RPMI7951 (cell line): ENCODE measurements around the gene NUP93. TPM values are rescaled to one million over a fixed set of nuclear protein-coding genes. Genes with fewer than 3 reads are reported as not detected.
A peak's percentile ranks its signal among the peaks of the same experiment; 100 is the strongest.
"Not testable (repeated sequence)": the region's sequence is repeated elsewhere in the genome, so short reads cannot be mapped to it uniquely, and the experiment has no call there.

Experiments
- DNase-seq: peaks from one replicate; pipeline ENCODE4 v3.0.0-alpha.2; 2012; ENCODE audit warnings: low read depth
- total RNA-seq: library from RNA; depleted of rRNA; stranded (reverse); fragments of >200 nt; shearing (Covaris generic); gene quantifications from 2 replicates; pipeline ENCODE4 v1.2.3, GENCODE V29; 2014

The NUP93 gene
- total RNA-seq, 1 experiment from 2014 or later = 113 TPM

DNA sequence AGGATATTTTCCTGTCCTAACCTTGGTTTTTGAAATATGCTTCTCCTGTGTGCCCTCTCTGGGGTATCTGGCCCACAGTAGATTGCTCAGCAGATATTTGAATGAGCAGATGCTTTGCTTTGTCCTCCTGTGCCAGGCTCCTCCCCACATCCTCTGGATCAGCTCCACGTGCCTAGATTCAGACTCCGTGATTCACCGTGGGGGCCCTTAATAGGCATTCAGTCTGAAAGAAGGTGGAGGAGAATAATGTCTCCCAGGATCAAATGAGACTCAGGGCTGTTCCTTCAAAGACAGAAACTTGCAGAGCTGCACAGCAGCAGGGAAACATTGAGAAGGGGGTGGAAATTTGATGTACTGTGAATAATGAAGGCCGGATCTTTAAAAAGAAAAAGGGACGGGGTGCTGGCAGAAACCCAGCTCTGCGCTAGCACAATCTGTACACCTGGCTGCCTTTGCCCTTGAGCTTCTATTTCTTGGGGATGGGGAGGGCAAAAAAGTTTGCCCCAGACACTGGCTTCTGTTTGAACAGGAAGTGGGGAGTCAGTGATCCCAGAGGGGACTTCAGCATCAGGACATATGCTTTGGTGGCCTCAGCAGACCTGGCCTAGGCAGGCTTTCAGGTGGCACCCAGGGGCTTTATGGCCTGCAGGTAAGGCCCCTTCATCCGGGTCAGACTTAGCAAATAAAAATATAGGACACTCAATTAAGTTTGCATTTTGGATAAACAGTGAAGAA, 119.2 kb downstream of the NUP93 start:
- DNase-seq = peak; percentile 86

DNA sequence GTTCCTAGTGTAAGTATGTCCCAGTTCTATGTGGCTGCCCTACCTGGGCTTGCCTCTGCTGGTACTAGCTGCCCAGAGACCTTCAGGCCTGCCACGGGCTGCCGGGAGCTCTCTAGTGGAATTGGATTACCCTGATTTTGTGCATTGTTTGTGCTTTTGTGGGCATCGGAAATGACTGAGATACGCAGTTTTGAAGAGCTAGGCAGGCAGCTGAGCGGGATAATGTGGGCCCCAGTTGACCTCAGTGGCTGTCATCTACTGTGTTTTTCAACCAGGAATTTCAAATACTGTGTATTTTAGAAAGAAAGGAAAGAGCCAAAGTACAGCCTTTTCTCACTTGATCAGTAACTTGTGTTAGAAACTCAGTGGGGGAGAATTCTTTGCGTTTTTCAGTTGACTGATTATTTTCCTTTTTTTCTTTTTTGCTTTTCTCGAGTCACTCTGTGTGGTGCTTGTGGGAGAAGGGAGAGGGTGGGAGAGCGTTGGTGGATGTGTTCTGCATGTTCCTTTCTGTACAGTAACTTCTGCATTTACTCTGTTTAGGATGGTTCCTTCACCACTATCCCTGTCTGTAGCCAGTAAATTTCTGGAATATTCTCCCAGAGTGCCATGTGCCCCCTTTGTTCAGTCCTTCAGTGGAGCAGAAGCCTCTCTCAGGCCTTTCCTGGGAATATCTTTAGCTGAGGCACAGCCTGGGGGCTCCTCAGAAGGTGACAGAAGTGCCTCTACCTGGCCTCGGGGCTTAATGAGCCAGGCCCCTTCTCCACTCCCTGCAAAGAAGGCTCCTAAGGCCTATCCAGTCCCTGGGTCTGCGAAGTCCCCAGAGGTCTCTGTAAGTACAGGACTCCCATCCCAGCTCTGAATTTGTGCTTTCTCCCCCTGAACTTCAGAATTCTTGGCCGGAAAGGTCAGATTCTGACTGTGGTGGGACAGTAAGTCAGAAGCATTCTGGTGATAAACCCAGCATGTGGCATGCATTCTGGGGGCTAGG, 120.1 kb downstream of the NUP93 start:
- no peak for DNase-seq

DNA sequence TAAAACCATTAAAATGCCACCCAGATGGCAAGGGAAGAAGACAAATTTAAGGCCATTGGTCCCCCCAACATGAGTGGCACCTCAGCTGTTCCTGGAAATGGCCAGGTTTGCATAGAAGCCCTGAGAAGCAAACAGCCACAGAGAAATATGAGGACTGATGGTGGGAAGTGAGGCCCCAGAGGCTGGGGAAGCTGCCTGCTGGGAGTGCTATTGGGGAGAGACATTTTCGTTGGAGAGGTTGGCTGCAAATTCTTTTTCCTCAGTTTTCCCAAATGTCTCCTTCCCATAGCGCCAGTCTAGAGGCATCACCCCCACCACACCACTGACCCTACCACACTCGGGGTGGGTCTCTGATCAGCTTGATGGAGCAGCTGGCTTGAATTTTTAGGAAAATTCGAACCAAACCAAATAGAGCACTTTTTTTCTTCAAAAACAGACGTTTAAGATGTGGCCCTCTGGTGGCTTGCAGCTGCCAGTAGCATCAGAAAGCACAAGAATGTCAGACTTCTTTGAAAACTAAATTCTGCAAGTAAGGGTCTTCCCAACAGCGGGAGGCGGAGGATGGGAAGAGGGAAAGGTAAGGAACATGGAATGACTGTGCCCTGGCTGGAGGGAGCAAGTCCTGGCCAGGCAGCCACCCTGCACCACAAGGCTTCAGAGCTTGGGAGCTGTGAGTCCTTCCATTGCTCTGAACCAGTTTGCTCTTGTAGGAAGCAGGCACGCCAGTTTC, 121.9 kb downstream of the NUP93 start:
- DNase-seq = no peak

DNA sequence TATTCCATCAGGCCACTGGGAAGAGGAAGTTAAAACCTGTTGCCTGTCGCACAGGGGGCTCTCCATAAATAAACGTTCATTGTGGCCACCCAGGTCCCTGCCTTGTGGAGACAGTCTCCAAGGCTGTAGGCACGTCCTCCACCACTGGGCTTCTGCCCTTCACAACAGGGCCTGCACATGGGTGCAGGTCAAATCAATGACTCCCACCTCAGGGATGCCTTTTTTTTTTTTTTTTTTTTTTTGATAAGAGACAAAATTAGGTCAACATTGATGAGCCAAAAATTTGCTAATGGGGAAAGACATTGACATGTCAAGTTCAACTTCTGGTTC, 122.4 kb downstream of the NUP93 start:
- DNase-seq = no peak

DNA sequence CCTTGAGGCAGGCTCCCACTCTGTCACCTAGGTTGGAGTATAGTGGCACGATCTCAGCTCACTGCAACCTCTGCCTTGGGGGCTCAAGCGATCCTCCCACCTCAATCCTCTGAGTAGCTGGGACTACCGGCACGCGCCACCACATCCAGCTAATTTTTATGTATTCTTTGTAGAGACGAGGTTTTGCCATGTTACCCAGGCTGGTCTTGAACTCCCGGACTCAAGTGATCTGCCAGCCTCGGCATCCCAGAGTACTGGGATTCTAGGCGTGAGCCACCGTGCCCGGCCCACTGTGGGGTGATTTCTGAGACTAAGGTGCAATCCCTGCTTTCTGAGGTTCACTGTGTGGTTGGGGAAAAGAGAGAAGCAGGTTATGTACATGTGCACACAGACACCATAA, 123.0 kb downstream of the NUP93 start:
- DNase-seq = no peak

DNA sequence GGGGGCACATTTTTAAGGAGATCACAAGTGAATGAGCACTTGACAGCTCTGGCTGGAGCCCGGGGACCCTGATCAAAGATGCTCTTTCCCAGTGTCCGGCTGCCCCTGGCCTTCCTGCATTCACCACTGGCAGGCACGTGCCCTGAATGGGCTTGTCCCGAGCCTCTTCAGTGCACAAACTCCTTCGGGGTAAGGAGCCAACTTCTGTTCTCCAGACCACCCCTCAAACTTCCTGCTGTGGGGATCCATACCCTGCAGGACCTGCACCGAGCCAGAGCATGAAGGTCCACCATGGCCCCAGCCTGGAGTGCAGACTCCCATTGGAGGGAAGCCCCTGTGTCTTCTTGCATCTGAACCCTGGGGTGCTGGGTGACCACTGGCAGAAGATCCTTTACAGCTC, 125.3 kb downstream of the NUP93 start:
- DNase-seq = no peak

DNA sequence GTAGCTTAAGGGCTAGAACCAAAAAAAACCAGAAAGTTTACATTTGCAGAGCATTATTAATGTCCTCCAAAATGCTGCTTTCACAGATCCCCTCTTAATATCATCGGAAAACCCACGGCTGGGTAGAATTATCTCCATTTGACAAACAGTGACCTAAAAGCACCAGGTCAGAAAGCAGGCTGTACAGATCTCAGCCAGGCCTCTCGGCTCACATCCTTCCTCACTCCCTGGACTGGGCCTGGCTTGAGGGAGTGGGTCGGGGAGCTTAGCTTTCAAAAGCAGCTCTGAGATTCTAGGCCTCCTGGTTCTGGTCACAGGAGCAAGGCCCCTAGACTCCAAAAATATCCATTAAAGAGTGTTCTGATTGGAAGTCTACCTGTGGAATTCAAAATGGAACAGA, 126.0 kb downstream of the NUP93 start:
- no peak for DNase-seq

DNA sequence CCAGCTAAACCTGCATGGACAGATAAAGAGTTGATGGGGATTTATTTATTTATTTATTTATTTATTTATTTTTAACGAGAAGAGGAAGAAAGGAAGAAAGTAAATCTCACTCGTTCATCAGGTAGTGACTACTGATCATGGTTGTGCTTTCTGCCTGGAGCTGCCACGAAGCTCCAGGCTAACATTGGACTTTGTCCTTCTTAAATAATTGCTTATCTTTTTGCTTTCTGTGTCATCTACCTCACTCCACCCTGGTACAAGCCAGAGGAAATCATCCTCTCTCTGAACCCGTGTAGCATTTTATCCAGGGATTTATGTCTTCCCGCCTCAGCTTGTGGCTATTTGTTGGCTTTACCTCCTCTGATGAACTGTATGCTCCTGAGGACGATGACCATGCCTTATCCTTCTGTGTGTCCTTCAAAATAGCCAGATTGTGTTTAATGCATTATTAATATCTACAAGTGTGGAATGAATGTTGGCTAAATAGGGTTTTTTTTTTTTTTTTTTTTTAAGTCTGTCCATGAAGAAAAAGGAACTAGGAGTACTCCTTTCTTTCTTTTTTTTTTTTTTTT, 127.0 kb downstream of the NUP93 start:
- DNase-seq = no peak

DNA sequence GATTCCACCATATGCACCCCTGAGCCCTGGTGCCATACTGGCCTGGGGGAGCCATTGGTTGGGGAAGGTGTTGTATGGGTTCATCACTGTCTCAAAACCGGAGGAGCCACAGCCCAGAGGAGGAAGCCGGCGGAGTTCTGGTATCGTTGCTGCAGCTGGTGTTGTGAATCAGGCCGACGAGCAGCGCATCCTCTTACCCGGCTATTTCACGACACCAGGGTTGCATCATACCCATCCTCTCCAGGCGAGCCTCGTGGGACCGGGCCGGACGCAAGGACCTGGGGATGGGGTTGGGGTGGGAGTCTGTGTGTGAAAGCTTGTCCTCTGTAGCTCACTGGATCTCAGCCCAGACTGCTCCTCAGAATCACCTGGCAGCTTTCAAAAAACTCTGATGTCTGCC, 128.4 kb downstream of the NUP93 start:
- DNase-seq = no peak

DNA sequence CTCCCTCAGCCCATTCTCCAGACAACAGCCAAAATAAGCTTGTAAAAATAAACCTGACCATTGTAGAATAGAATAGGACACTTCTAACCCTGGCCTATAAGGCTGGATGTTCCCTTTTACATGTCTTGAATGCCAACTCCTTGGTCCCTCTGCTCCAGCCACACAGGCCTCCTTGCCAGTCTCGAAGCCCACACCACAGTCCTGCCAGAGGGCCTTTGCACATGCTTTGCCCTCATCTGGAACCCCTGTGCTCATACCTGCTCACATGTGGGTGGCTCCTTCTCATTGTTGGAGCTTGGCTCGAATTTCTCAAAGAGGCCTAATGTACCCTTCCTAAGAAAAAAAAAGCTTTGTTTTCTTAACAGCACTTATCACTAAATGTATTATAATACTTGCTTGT, 129.7 kb downstream of the NUP93 start:
- DNase-seq = no peak

DNA sequence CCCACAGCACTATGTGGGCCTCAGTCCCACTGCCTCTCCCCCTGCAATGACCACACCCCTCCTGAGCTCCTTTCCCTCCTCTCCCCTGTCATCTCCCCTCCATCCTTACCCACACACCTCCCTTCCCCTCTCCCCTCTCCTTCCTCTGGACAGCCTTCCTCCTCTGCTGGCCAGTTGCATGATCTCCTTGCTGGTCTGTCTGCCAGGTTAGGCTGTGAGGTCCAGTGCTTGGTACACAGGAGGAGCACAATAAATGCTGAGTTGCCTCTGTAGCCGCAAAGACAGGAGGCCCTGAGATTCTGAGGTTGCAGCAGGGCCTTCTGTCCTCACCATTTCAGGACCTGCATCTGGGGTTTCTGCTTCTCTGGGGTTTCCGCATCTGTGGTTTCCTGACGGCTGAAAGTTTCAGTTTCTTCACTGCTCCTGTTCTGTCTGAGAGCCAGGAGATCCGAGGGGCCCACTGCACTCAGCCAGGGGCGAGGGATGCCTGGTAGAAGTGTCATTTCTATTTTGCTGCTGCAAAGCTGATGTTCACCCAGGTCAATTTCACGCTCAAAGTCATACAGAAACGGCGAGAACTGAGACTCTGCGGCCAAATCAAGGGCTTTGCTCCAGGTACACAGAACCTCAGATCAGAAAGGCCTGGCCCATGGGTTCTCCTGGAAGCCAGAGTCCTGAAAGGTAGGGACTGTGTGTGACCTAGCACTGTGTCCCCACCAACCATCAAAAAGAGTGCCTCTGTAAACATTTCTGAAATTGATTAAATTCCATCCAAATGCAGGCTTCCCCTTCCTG, 130.5 kb downstream of the NUP93 start:
- peak; percentile 47 for DNase-seq

DNA sequence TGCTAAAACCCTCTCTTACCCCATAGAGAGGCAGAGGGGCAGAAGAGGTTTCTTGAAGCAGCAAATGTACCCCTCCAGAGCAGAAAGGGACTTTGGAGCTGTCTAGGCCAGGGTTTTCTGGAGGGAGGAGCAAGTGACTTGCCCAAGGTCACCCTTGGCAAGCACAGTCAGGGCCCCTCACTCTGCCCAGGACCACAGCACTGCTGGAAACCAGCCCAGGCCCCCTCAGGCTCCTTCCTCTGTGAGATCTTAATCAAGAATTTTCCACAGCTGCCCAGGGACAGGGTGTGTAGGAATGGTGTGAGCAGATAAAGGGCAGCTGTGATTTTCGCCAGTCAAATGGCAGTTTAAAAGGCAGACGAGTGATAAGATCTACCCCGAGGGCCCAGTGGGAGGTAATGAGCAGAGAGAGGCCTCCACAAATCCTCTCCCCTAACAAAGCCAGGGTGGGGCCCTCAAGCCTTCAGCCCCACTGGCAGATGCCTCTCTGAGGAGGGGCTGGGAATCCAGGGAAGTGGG, 131.2 kb downstream of the NUP93 start:
- DNase-seq = peak; percentile 97

DNA sequence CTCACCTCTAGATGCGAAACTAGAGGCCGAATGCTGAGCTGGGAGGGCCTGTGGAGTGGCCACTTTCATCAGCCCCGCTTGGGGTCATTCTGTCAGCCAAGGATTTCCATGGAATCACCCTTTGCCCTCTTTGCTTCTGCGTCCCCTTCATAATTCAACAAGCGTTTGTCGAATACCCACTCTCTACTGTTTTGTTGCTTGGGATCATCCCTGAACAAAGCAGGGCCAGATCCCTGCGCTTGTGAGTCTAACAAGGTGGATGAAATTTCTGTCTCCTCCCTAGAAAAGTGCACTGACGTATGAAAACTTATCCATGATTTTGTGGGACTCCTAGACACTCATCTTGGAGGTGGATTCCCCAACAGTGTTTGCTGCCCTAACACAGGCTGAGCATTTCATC, 131.8 kb downstream of the NUP93 start:
- no peak for DNase-seq

DNA sequence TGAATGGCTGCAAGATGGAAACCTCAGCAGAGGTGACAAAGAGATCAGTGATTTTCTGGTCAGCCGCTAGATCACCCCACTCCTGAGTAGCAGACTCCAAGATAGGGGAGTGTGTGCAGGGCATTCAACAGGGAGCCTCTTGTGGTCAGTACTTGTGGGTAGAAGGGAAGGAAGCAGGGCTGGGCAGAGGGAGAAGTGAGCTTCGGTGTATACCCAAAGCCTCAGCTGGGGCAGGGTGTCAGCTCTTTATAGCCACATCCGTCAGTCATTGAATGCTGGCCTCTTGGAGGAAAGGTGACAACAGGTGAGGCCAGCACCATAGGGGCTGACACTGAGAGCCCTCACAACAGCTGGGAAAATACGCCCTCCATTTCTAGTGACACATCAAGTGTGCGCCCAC, 132.8 kb downstream of the NUP93 start:
- DNase-seq = no peak

DNA sequence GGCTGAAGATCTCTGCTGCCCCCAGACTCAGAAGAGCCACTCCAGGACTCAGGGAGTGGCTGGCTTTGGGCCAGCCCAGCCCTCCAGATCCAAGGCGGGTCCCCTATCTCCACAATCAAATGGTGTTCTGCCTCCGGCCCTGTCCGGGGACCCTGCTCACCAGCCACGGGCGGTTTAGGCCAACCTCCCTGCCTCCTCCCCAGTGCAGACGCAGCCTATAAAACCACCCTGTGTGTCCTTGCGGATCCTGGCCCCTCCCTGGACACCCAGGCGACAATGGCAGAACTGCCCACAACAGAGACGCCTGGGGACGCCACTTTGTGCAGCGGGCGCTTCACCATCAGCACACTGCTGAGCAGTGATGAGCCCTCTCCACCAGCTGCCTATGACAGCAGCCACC, 135.0 kb downstream of the NUP93 start, which contains the start of gene SLC12A3:
Gene SLC12A3, plus strand, starts transcription at position 248 of the 400 bp plus-strand sequence. Its CDS starts 29 bp downstream, at position 277.
- DNase-seq = no peak

DNA sequence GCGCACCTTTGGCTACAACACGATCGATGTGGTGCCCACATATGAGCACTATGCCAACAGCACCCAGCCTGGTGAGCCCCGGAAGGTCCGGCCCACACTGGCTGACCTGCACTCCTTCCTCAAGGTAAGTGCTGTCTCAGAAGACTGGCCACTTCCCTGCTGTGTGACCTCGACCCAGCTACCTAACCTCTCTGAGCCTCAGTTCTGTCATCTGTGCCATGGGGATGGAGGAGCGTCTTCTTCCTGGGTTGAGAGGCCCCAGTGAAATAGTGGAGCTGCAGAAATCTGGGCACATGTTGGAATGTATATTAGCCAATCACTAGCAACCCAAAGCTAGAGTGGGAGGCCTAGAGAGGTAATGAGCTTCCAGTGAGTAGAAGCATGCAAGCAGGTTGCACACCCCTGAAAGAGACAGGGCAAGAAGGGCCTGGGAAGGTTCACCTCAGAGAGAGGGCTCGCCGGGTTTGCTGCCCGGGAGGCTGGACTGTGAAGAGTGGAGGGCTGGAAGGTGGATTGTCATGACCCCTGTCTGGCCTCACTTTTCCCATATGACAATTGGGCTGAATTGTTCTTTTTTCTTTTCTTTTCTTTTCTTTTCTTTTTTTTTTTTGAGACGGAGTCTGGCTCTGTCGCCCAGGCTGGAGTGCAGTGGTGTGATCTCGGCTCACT, 135.6 kb downstream of the NUP93 start:
- DNase-seq = no peak

DNA sequence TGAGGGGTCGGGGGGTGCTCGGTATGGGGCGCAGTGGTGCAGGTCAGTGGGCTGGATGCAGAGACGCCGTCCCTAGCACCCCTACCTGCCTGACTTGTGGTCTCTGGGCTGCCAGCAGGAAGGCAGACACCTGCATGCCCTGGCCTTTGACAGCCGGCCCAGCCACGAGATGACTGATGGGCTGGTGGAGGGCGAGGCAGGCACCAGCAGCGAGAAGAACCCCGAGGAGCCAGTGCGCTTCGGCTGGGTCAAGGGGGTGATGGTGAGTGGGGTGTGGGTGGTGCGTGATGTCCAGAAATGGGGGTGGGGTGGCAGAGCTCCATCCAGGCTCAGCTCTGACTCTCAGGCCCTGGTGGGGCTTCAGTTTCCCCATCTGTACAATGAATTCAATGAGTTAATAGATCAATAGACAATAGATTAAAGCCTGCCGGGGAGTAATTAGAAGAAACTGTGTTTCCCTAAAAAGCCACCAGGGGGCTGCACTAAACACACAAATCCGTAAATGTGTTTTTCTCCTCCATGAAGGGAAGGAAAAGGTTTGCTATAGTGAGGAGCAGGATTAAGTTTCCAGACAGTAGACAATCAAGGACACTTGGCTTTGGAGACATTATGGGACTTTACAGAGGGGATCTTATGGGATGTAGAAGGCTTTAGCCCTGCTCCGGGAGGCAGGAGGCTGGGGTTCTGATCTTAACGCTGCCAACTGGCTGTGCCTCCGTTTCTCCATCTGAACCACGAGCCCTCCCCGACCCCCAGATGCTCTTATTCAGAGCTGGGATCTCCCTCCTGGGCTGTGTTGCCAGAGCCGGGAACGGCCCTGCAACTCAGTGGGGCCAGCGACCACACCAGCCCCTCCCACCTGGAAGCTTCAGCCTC, 137.3 kb downstream of the NUP93 start:
- DNase-seq = peak; percentile 63

DNA sequence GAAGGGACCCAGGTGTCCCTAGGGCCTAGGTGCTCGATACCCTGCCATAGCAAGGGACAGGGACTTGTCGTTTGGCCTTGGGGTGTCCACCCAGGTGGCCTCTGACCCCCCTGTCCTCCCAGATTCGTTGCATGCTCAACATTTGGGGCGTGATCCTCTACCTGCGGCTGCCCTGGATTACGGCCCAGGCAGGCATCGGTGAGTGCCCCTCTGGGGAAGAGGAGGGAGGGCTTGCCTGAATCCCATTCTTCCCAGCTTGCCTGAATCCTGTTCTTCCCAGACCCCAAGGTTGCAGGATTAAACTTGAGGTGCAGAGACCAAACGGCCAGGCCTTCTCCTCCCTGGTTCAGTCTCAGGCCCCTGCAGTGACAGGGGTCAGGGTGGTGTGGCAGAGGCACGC, 138.2 kb downstream of the NUP93 start:
- DNase-seq = no peak

DNA sequence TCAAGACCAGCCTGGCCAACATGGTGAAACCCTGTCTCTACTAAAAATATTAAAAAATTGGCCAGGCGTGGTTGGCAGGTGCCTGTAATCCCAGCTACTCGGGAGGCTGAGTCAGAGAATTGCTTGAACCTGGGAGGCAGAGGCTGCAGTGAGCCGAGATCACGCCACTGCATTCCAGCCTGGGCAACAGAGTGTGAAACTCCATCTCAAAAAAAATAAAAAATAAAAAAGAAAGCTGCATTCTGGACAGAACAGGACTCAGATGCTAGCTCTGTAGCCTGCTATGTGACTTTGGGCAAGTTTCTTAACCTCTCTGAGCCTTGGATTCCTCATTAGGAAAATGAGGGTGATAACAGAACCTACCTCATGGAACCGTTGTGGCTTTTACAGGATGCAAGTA, 138.8 kb downstream of the NUP93 start:
- not testable (repeated sequence) for DNase-seq
